ENCODE results near the gene TNFSF12. TPM values are rescaled to one million over a fixed set of nuclear protein-coding genes. Genes with fewer than 3 reads are reported as not detected.

Gene TNFSF12
- total RNA-seq, 2 donors from 2014 or later = 39.6 to 50.2 TPM

DNA sequence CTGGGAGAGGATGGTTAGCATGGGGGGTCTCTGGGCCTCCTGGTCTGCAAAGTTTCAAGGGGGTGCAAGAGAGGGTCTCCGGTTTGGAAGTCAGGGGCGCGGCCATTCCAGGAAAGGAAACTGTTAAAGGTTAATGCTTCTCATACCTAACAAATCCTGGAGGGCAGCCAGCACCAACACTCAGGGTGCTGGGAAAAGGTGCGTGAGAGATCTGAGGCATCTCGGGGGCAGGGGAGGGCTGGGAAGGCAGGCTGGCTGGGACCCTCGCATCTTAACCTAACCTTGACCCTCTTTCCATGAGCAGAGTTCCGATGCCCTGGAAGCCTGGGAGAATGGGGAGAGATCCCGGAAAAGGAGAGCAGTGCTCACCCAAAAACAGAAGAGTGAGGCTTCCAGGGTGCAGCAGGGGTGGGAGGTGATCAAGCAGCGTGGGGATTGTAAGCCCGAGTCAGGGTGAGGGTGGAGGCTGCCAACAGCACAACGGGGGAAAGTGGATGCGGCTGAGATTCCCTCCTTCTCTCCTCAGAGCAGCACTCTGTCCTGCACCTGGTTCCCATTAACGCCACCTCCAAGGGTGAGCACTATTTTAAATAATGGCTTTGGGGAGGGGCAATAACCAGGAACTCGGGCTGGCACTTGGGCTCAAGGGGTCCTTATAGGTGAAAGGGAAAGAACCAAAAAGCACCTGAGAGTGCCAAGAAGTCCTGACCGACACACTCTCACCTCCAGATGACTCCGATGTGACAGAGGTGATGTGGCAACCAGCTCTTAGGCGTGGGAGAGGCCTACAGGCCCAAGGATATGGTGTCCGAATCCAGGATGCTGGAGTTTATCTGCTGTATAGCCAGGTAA is 10.7 kb downstream of the TNFSF12 start:
- TF ChIP-seq, protein P1, sequence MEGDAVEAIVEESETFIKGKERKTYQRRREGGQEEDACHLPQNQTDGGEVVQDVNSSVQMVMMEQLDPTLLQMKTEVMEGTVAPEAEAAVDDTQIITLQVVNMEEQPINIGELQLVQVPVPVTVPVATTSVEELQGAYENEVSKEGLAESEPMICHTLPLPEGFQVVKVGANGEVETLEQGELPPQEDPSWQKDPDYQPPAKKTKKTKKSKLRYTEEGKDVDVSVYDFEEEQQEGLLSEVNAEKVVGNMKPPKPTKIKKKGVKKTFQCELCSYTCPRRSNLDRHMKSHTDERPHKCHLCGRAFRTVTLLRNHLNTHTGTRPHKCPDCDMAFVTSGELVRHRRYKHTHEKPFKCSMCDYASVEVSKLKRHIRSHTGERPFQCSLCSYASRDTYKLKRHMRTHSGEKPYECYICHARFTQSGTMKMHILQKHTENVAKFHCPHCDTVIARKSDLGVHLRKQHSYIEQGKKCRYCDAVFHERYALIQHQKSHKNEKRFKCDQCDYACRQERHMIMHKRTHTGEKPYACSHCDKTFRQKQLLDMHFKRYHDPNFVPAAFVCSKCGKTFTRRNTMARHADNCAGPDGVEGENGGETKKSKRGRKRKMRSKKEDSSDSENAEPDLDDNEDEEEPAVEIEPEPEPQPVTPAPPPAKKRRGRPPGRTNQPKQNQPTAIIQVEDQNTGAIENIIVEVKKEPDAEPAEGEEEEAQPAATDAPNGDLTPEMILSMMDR (IDR thresholded peaks at IDR 0.05) = no peak
- Histone ChIP-seq H3K27me3 (no peaks in the 10 kb centered on the region), H3K4me1 (peaks cover 0 to 67% of the 10 kb centered on the region in 2 donors), H3K4me3 (peak overlapping the region; percentile 16 to 76), H3K36me3 (peaks cover 15% of the 10 kb centered on the region), H3K27ac (peak overlapping the region; percentile 86 to 95), H3K9me3 (no peaks in the 10 kb centered on the region)
- no peak for DNase-seq (ENCODE audit: low spot score)

DNA sequence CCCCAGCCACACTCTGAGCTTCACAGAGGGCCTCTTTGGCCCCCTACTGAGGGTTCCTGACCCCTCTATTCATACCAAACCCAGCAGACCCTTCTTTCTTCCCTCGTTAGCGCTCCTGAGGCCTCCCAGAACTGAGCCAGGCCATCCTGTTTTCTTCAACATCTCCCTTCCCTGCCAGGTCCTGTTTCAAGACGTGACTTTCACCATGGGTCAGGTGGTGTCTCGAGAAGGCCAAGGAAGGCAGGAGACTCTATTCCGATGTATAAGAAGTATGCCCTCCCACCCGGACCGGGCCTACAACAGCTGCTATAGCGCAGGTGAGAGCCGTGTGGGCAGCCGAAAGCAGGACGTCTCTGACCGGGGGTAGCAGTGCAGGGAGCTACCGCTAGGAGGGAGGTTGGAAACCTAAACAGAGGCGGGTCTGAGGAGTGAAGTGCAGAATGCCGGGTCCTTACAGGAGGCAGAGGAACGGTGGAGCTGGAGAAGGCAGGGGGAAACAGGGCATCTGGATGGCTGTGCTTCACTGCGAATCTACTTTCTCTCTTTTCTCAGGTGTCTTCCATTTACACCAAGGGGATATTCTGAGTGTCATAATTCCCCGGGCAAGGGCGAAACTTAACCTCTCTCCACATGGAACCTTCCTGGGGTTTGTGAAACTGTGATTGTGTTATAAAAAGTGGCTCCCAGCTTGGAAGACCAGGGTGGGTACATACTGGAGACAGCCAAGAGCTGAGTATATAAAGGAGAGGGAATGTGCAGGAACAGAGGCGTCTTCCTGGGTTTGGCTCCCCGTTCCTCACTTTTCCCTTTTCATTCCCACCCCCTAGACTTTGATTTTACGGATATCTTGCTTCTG is 11.5 kb downstream of the TNFSF12 start:
- DNase-seq (ENCODE audit: low spot score) = no peak
- Histone ChIP-seq H3K4me3 (peak overlapping the region; percentile 76 to 82), H3K27me3 (no peaks in the 10 kb centered on the region), H3K27ac (peak overlapping the region; percentile 86 to 95), H3K36me3 (peaks cover 24% of the 10 kb centered on the region), H3K4me1 (peaks cover 0 to 67% of the 10 kb centered on the region in 2 donors), H3K9me3 (no peaks in the 10 kb centered on the region)
- TF ChIP-seq, protein P1 (IDR thresholded peaks at IDR 0.05) = peak; percentile 33 to 54

DNA sequence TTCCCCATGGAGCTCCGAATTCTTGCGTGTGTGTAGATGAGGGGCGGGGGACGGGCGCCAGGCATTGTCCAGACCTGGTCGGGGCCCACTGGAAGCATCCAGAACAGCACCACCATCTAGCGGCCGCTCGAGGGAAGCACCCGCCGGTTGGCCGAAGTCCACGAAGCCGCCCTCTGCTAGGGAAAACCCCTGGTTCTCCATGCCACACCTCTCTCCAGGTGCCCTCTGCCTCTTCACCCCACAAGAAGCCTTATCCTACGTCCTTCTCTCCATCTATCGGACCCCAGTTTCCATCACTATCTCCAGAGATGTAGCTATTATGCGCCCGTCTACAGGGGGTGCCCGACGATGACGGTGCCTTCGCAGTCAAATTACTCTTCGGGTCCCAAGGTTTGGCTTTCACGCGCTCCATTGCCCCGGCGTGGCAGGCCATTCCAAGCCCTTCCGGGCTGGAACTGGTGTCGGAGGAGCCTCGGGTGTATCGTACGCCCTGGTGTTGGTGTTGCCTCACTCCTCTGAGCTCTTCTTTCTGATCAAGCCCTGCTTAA is 12.2 kb downstream of the TNFSF12 start:
- Histone ChIP-seq H3K27me3 (no peaks in the 10 kb centered on the region), H3K27ac (peak overlapping the region; percentile 86 to 95), H3K4me1 (peaks cover 0 to 67% of the 10 kb centered on the region in 2 donors), H3K9me3 (no peaks in the 10 kb centered on the region), H3K4me3 (peak overlapping the region; percentile 76 to 82), H3K36me3 (peaks cover 31% of the 10 kb centered on the region)
- peak; percentile 94 for DNase-seq (ENCODE audit: low spot score)
- TF ChIP-seq, protein P1 (IDR thresholded peaks at IDR 0.05) = peak; percentile 55 to 83

DNA sequence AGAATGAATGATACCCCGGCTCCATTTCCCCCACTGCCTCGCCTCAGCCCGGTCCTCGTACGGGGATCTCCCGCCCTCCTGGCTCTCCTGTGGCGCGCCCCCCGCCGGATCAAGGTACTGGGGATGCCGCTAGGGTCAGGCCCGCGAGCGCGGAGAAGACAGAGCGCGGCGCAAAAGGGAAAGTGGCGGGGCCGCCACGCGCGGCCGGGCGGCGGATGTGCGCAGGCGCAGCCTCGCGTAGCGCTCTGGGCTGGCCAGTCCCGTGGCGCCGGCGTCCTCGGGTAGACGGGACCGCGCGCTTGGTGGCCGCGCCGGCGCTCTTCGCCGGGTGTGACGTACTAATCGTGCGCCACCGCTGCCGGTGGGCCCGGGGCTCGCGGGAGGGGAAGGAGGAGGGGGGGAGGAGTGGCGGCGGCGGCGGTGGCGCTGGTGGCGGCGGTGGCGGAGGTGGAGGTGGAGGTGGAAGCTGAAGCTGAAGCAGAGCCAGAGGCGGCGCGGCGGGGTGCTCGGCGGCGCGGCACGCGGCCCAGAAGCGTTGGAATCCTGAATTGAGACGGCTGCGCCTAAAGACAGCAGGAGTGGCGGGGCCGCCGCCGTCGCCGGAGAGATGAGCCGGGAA is 12.8 kb downstream of the TNFSF12 start, which contains the start of gene SENP3:
TSS of gene SENP3 (plus strand) at position 331 of the 619 bp plus-strand sequence. CDS start 1,158 bp downstream, outside the sequence.
- no peaks in the 10 kb centered on the region for H3K9me3 ChIP-seq
- H3K27me3 ChIP-seq = no peaks in the 10 kb centered on the region
- peaks cover 34% of the 10 kb centered on the region for H3K36me3 ChIP-seq
- TF ChIP-seq, protein P1 (IDR thresholded peaks at IDR 0.05) = no peak
- DNase-seq (ENCODE audit: low spot score) = peak; percentile 86
- H3K4me3 ChIP-seq = peak within 1 kb of the TSS; percentile 76 to 82
- peak within 1 kb of the TSS; percentile 86 to 95 for H3K27ac ChIP-seq
- peaks cover 0 to 67% of the 10 kb centered on the region in 2 donors for H3K4me1 ChIP-seq

DNA sequence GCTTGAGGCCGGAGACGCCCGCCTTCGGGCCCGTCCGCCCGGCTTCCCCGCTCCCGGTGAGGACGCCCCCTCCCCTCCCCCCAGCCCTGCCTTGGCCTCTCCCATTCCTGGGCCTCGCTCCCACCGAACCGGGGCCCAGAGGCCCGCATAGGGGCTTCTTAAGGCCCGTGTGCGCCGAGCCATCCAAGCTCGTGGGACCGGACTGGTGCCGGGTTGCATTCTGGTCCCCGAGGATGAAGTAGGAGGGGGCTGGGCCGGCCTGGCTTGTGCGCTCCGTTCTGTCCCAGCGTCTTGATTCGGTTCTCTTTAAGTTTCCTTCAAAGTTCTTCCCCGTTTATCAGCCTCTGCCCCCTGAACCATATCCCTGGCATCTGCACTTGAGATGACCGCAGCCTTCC is 13.3 kb downstream of the TNFSF12 start:
- TF ChIP-seq, protein P1 (IDR thresholded peaks at IDR 0.05) = no peak
- Histone ChIP-seq H3K27ac (peak overlapping the region; percentile 86 to 95), H3K36me3 (peaks cover 39% of the 10 kb centered on the region), H3K4me1 (peaks cover 0 to 64% of the 10 kb centered on the region in 2 donors), H3K9me3 (no peaks in the 10 kb centered on the region), H3K4me3 (peak overlapping the region; percentile 76 to 82), H3K27me3 (no peaks in the 10 kb centered on the region)
- DNase-seq (ENCODE audit: low spot score) = no peak
